ENCODE measurements around the gene MRM2.

GRCh38 chr7:2220954-2221353 lies 21.1 kb downstream of the MRM2 start:
- TF ChIP-seq YY1 (IDR thresholded peaks at IDR 0.05; ENCODE audit: insufficient read depth, insufficient read length) (no peak), SUZ12 (IDR thresholded peaks at IDR 0.05; ENCODE audit: extremely low read depth, insufficient read depth, insufficient read length) (no peak)

All from NT2/D1 (cell line).